Right lobe of liver (tissue), 4 donors: ENCODE measurements around the gene SLC24A4.

ENCODE experiments used
- CTCF ChIP-seq, 4 donors: fragments of 200-600 bp in 3 of 4; fragments of 450-650 bp in 1 of 4; IDR thresholded peaks; one replicate each; pipeline versions ENCODE4 v1.5.1 to v1.8.0; 2016 to 2022; ENCODE audit warnings: antibody characterized with exemption in 4 of 4, mild to moderate bottlenecking in 2 of 4
- POLR2A ChIP-seq: fragments of 450-650 bp; IDR thresholded peaks from one replicate; pipeline ENCODE4 v1.6.1; 2017; ENCODE audit warnings: antibody characterized with exemption, mild to moderate bottlenecking
- donor health status: DM: no; HTN: no; CAD: no.
- donor health status: DM: no; HTN: no; CAD: no.
- donor health status: DM: no; HTN: yes; CAD: no.

GRCh38 chr14:92525322-92526095 lies 202.5 kb downstream of the SLC24A4 start:
- no peak for TF ChIP-seq CTCF (IDR thresholded peaks at IDR 0.05)
- TF ChIP-seq POLR2A, result no peak
